Dermis microvascular lymphatic vessel endothelial cell (primary cell): ENCODE data around the gene PSMG4. TPM values are rescaled to one million over a fixed set of nuclear protein-coding genes. Genes with fewer than 3 reads are reported as not detected.

Experiments
- DNase-seq, 2 donors: peaks; one replicate each; pipeline versions ENCODE4 v3.0.0 to v3.0.0-alpha.2; 2010; ENCODE audit warnings: low read depth in 2 of 2
- total RNA-seq: library from RNA; depleted of rRNA; stranded (reverse); fragments of >200 nt; gene quantifications from 2 replicates; pipeline ENCODE4 v1.2.1, GENCODE V29; 2014

Gene PSMG4
- total RNA-seq, 1 donor from 2014 or later, result 59.3 TPM

GRCh38 chr6:3273707-3274521 is 15.2 kb downstream of the PSMG4 start:
- no peak for DNase-seq

- no peak for DNase-seq
These were observed 17.7 kb downstream of the PSMG4 start for GRCh38 chr6:3276174-3277167.

DNA sequence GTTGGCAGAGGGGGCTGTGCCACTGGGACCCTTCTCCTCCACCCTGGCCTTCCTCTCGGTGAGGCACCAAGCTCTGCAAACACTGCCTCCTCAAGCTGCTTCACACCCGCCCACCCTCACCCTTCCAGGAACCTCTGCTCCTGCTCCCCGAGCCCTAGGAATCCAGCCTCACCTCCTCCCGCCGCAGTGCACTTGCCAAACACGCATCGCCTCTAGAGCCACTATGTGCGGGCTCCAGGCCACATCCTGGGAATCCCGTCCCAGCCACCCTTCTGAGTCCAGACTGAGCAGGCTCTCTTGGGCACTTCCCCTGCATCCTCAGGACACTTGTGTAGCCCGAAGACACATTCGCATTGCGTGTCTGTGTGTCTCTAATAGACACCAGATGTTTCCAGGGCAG is 18.5 kb downstream of the PSMG4 start:
- no peak for DNase-seq

DNA sequence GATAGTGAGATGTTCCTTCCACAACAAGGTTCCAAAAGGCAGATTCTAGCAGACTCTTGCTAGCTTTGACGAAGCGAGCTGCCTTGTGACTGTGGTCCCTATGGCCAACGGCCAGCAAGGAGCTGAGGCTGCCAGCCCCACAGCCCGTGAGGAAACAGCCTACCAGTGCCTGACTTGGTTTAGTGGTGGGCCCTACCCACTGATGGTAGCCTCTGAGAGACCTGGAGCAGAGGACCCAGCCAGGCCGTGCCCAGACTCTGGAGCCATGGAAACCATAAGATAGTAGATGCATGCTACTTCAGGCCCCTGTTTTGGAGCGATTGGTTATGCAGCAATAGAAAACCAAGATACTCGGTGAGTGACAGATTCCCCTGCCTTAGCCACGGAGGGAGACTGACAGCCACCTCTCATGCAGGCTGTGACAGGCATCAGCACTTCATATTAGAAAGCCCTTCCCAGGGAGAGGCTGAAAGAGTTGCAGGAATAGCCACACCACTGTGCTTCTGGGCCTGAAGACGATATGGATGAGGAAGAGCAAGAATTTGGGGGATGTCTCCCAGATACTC is 19.2 kb downstream of the PSMG4 start:
- DNase-seq, result no peak

DNA sequence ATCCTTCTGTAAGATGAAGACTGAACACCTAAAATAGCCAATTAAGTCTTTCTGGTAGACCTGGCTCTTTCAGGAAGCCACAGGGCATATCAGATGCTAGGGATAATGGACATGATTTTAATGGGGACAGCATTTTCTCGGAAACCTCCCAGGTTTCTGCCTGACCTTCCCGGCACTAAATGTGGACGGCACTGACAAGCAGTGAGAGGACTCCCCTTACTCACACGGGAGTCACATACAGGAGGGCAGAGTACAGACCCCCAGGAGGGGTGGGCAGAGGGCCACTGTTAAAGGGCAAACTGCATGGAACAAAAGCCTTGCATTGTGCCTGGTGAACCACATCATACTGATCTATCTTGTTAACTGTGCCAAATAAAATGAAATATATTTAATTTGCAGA is 19.9 kb downstream of the PSMG4 start:
- no peak for DNase-seq

DNA sequence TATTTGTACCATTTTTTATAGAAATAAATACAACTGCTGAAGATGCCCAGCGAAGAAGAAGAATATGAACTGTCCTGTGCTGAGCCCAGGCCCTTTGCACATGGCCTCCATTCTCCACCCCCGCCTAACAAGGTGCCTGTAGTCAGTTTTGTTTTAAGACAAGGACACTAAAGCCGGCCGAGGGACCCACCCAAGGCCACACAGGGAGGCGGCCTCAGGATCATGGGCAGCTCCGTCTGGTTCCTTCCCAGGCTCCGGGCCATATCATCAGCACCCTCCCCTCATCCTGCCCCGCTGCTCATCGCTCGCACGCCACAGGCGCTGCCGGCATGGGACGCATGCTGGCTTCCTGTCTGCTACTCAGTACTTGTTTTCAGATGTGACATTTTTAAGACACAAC is 21.3 kb downstream of the PSMG4 start:
- no peak for DNase-seq

GRCh38 chr6:3280866-3281465 is 22.2 kb downstream of the PSMG4 start:
- DNase-seq, result peak in 1 of 2 donors; percentile 31

DNA sequence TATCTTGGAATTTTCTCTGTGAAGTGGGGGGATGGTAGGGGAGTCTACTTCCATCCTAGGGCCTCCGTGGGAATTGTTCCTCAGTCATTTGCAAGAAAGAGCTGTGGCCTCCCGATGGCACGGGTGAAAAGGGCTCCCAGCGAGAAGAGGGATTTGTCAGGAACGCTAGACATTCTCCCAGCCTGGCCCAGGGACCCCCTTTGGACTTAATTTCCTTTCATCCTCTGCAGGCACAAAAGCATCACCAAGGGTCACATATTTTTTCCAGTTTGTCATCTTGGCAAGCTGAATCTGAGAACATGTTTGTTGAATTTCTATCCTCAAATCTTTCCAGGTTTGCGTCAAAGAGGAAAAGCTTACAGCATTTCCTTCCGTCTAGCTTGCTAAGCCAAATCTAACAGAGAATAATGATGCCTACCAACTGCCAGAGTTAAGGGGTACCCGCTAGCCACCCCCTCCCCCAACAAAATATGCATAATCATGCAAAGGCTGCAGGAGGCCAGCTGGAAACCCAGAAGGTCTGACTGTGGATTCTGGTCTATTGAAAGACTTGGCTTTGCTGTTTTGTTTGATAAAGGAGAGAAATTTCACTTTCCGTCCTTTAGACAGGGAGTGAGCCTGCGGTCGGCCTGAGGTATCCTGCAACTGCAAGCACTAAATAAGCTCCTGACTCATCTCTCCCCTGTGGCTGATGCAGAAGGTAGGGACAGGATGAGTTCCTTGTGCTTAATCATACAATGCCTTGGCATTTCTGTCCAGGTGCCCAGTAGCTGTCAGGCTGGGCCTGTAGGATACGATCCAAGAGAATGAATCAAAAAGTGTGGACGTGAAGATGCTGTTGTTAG is 23.1 kb downstream of the PSMG4 start:
- DNase-seq, result peak; percentile 88 to 94

- DNase-seq, result no peak
These were observed 23.9 kb downstream of the PSMG4 start for GRCh38 chr6:3282476-3283236.

- no peak for DNase-seq
These were observed 24.5 kb downstream of the PSMG4 start for GRCh38 chr6:3283241-3283640.

DNA sequence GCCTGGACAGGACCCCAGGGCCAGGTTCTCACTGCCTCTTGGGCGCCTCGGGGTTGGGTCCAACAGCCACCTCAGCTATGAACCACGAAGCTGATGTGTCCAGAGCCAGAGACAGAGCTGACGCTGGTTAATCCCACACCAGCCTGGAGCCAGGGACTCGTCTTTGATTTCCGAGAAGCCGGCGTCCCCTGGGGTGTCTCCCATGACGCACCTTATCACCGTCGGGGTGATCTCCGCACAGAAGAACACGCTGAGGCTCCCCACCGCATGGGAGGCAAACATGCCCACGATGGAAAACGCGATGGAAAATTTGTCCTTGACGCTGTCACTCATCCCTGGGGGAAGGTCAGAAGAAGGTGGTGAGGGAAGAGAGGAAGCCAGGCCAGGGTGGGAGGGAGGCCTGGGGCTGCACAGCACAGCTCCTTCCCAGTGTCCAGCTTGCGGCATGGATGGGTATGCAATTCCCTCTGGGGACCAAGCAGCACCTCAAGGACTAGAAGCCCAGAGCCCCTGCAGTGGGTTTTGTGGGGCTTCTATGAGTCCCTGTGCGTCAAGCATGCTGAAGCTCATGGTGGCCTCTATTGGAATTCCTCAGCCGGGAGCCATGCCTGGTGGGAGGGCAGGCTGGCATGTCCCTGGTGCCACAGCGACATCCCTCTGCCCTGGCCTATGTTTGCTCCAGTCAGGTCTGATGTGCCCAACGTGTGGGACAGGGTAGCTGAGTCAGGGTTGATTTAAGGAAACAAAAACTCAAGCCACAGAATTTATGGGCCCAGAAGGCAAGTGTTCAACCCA is 25.1 kb downstream of the PSMG4 start:
- DNase-seq, result no peak

DNA sequence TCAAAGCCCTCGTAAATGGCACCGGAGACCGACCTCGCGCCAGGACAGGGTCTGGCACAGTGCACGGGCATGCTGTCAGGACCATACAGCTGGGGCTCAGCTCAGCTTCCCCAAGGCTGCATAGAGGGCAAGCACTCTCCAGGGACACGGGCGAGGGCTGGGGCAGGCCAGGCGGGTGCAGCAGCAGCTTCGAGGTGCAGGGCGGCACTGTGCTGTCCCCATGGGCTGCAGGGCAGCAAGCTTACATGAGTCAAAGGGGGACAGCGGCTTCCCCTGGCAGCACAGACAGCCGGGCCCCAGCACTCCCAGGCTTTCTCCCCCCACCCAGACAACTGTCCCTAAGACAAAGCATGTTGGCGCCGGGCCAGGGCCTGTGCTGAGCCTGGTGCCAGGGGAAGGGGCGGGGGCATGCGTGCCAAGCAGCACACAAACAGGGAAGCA is 25.7 kb downstream of the PSMG4 start:
- no peak for DNase-seq

DNA sequence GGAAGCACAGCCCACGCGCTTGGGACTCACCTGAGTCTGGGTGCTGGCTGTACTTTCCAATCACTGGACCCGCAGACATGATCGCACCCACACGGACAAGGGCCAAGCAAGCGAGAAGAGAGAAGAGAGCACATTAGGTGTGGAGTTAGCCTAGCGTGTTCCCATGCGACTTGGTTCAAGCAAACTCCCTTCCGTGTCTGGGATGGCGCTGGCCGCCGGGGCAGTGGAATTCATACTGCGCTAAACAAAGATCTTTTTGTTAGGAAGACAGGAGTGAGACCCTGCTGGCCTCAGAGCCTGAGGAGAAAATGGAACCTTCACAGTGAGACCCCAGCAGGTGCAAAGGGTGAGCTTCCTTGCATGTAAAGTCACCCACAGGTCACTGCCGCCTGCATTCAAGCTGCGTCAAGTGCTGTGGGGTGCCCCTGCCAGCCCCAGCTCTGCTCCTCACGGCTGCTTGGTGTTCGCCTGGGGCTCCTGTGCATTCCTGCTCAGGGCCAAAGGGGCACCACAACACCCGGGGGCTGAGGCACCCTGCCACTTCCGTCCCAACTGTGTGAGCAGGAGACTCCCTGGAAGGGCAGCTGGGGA is 26.4 kb downstream of the PSMG4 start:
- no peak for DNase-seq

GRCh38 chr6:3285732-3286131 is 27.0 kb downstream of the PSMG4 start:
- DNase-seq, result no peak

DNA sequence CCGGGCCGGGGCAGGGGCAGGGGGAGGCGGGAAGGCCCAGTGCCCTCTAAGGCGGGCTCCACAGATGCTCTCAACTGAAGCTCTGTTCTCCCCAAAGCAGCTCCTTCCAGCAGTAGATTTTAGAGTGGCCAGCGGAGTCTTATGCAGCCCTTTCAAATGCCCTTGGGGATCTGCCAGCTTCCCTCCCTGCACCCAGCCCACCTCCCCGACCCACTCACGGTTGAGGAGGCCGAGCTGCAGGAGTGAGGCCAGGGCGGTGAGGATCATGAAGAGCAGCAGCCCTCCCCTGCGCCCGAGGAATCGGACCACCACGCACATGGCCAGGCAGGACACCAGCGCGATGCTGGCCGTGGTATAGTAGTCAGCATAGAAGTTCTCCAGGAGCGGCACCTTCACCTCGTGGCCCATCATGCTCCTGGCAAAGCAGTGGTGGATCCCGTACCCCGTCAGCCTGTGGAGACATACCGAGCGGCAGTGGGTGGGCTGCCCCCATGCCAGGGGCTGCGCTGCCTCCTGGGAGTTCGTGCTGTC is 28.0 kb downstream of the PSMG4 start:
- no peak for DNase-seq

DNA sequence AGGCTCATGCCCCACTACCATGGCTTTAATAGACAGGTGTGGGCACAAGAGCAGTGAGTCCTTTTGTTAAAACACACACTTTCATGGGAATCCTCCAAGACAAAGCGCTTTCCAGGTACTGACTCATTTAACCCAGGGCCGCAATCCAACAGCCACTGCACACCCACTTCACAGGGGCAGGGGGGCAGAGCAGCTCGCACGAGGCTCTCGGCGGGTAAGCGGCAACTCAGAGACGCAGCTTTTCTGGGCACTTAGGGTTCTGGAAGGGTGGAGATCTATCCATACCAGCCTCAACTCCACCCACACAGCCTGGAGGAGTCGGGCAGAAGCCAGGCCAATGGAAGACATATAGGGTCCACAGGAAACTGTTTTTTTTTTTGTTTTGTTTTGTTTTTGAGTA is 28.6 kb downstream of the PSMG4 start:
- peak in 1 of 2 donors; percentile 29 for DNase-seq

DNA sequence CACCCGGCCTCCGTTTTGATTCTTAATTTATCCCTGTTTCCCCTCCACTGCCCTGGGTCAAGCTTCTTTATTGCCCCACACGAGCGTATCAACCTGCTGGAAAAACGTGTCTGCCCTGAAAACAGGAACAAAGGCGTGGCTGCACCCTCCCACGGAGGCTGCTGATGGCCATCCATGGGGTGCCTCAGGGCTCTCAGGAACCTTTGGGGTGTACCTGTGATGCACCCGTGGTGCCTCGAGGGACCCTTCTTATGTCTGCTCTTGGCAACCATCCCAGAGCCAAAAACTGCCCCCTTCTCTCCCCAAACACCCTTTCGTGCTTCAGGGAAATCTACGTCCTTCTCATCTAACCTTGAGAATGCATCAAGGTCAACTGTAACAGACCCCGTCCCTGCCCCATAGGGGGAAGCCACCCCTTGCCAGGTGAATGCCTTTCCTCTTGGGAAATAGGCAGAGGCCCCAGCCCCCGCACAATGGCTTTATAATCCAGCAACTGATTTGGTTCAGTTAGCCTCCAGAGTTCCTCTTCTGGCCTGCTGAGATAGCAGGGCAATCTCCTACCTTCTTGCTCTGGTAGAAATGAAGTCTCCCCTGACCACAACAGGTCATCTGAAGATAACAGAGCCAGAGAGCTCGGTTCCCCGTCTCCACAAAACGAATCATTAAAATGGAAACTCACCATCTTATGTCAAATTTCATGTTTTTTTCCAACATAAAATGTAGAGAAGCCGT is 29.4 kb downstream of the PSMG4 start:
- no peak for DNase-seq
